ENCODE results near the gene AMHR2. TPM values are rescaled to one million over a fixed set of nuclear protein-coding genes. Genes with fewer than 3 reads are reported as not detected.
A peak's percentile ranks its signal among the peaks of the same experiment; 100 is the strongest.
"Not testable (repeated sequence)": the region's sequence is repeated elsewhere in the genome, so short reads cannot be mapped to it uniquely, and the experiment has no call there.

AMHR2 gene
- not detected for total RNA-seq

GRCh38 chr12:53423597-53423996, at the start of gene AMHR2:
TSS of gene AMHR2 (plus strand) at chr12:53423855. CDS start at chr12:53423935, 80 bp downstream.
- Mint-ChIP-seq H3K4me1 (peaks cover 26% of the 10 kb centered on the region), H3K4me3 (no peak within 1 kb of the TSS), H3K36me3 (no peaks in the 10 kb centered on the region), H3K27ac (no peak within 1 kb of the TSS), H3K9me3 (no peaks in the 10 kb centered on the region), H3K27me3 (no peaks in the 10 kb centered on the region)
- no peak for DNase-seq

GRCh38 chr12:53374277-53374676, 49.4 kb upstream of the AMHR2 start:
- DNase-seq, H3K36me3 Mint-ChIP-seq, H3K27ac Mint-ChIP-seq, H3K4me3 Mint-ChIP-seq, H3K27me3 Mint-ChIP-seq, H3K9me3 Mint-ChIP-seq: not testable (repeated sequence)
- H3K4me1 Mint-ChIP-seq: peaks cover 24% of the 10 kb centered on the region

DNA sequence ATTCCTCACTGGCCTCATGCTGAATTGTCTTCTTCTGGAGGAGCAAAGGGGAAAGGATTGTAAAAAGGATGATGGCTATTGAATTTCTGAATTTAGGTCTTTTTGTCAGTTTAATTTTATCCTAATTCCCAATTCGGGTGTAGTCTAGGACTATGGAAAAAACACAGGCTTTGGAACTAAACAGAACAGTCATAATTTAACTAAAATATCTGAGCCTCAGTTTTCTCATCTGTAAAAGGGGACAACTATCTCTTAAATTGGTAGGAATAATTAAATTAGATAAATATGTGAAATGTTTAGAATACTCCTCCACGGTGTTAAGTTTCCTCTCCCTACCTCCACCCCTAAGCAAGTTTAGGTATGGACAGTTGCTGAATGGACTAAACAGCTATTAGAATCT, 46.9 kb upstream of the AMHR2 start:
- no peaks in the 10 kb centered on the region for H3K27me3 Mint-ChIP-seq
- H3K36me3 Mint-ChIP-seq: peaks cover 7% of the 10 kb centered on the region
- no peak overlapping the region for H3K4me3 Mint-ChIP-seq
- DNase-seq: no peak
- H3K4me1 Mint-ChIP-seq: peaks cover 24% of the 10 kb centered on the region
- no peaks in the 10 kb centered on the region for H3K9me3 Mint-ChIP-seq
- no peak overlapping the region for H3K27ac Mint-ChIP-seq

- Mint-ChIP-seq H3K4me3 (no peak overlapping the region), H3K4me1 (peaks cover 30% of the 10 kb centered on the region), H3K36me3 (peaks cover 20% of the 10 kb centered on the region), H3K27ac (no peak overlapping the region), H3K9me3 (no peaks in the 10 kb centered on the region), H3K27me3 (no peaks in the 10 kb centered on the region)
- no peak for DNase-seq
Observed at GRCh38 chr12:53378222-53378621, 45.4 kb upstream of the AMHR2 start.

- Mint-ChIP-seq H3K27me3 (no peaks in the 10 kb centered on the region), H3K36me3 (peaks cover 27% of the 10 kb centered on the region), H3K27ac (no peak overlapping the region), H3K4me1 (peaks cover 33% of the 10 kb centered on the region), H3K9me3 (no peaks in the 10 kb centered on the region), H3K4me3 (no peak overlapping the region)
- DNase-seq: no peak
Observed at GRCh38 chr12:53378724-53379388, 44.8 kb upstream of the AMHR2 start.

DNA sequence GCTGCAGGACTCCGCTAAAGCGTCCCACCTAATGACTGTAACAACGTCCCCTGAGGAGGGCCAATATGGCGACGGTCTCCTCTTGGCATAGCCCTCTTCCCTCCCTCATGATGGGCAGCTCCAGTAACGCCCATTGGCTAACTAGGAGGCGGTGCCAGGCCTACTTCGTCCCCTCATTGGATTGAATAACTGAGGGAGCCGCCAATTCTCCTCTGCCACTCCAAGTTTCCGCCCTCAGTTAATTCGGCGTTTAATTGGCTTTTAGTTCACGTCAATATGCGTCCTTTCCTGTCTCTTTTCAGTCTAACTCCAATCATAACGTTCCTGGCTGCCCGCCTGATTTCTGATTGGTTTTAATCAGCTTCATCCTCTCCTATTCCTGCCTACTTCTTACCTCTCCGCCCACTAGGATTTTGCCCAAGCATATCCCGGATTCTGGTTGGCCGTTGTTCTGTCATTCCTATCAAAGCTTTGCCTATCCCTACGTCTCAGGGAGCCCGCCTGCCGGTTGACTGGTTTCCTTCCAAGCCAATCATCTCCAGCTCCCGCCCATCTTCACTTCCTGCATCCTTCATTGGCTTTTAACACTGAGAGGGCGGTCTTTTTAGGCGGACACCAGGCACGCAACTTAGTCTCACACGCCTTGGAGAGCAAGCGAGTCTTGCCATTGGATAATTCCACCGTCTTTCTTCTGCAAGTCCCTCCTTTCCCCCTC, 44.1 kb upstream of the AMHR2 start:
- no peak overlapping the region for H3K27ac Mint-ChIP-seq
- H3K4me3 Mint-ChIP-seq: no peak overlapping the region
- peaks cover 36% of the 10 kb centered on the region for H3K4me1 Mint-ChIP-seq

GRCh38 chr12:53380104-53380793, 43.4 kb upstream of the AMHR2 start, which contains the start of gene SP1:
TSS of gene SP1 (plus strand) at chr12:53380176. CDS start at chr12:53380292, 116 bp downstream.
- Mint-ChIP-seq H3K4me1 (peaks cover 38% of the 10 kb centered on the region), H3K4me3 (peak within 1 kb of the TSS; percentile 93), H3K27ac (peak within 1 kb of the TSS; percentile 94), H3K36me3 (peaks cover 35% of the 10 kb centered on the region), H3K27me3 (no peaks in the 10 kb centered on the region), H3K9me3 (no peaks in the 10 kb centered on the region)
- DNase-seq: peak; percentile 94

More for the DNA sequence above, 44.1 kb upstream of the AMHR2 start:
- H3K9me3 Mint-ChIP-seq: no peaks in the 10 kb centered on the region
- peaks cover 33% of the 10 kb centered on the region for H3K36me3 Mint-ChIP-seq
- H3K27me3 Mint-ChIP-seq: no peaks in the 10 kb centered on the region
- peak; percentile 97 for DNase-seq

DNA sequence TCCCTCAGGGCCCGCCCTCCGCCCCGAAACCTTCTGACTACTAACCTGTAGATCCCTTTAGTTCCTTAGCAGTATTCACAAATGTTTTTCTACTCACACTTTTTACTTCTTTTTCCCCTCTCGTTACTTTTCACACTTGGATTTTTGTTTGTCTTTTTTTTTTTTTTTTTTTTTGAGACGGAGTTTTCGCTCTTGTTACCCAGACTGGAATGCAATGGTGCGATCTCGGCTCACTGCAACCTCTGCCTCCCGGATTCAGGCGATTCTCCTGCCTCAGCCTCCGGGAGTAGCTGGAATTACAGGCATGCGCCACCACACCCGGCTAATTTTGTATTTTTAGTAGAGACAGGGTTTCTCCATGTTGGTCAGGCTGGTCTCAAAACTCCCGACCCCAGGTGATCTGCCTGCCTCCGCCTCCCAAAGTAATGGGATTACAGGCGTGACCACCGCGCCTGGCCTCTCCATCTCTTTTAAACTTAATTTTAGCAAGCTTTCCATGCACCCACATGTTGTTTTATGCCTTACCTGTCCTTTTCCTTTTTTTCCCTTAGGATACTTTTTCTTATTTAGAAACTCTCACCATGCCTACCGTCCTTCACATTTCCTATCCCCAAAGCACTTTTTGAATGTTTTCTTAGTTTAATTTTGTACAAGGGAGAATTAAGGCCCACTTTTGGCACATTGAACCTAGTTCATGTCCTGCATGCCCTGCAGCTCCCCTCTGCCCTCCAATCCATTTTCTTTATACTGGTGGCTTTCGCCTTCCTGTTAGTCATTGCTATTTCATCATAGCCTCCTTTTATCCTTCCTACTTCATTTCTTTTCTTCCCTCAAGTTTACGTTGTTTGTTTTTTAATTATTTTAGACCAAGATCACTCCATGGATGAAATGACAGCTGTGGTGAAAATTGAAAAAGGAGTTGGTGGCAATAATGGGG, 42.6 kb upstream of the AMHR2 start:
- DNase-seq: no peak

DNA sequence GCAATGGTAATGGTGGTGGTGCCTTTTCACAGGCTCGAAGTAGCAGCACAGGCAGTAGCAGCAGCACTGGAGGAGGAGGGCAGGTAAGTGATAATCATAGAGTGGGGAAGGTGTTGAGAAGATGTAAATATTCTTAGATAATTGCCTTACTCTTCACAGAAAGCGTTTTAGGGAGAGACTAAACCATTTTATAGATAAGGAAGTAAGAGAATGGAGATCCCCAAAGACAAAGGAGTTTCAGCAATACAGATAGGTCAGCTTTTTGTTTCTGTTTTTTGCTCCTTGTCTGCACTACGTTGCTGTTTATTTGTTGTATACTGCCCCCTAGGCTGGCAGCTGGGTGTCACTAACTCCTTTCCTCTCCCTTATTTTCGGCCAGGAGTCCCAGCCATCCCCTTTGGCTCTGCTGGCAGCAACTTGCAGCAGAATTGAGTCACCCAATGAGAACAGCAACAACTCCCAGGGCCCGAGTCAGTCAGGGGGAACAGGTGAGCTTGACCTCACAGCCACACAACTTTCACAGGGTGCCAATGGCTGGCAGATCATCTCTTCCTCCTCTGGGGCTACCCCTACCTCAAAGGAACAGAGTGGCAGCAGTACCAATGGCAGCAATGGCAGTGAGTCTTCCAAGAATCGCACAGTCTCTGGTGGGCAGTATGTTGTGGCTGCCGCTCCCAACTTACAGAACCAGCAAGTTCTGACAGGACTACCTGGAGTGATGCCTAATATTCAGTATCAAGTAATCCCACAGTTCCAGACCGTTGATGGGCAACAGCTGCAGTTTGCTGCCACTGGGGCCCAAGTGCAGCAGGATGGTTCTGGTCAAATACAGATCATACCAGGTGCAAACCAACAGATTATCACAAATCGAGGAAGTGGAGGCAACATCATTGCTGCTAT, 41.7 kb upstream of the AMHR2 start:
- peaks cover 45% of the 10 kb centered on the region for H3K36me3 Mint-ChIP-seq
- peak overlapping the region; percentile 94 for H3K27ac Mint-ChIP-seq
- DNase-seq: peak; percentile 28
- no peaks in the 10 kb centered on the region for H3K27me3 Mint-ChIP-seq
- H3K4me3 Mint-ChIP-seq: peak overlapping the region; percentile 93
- H3K4me1 Mint-ChIP-seq: peaks cover 46% of the 10 kb centered on the region
- H3K9me3 Mint-ChIP-seq: no peaks in the 10 kb centered on the region

More for the DNA sequence above, 42.6 kb upstream of the AMHR2 start:
- peak overlapping the region; percentile 93 for H3K4me3 Mint-ChIP-seq
- H3K27ac Mint-ChIP-seq: peak overlapping the region; percentile 94
- no peaks in the 10 kb centered on the region for H3K27me3 Mint-ChIP-seq
- H3K36me3 Mint-ChIP-seq: peaks cover 38% of the 10 kb centered on the region
- no peaks in the 10 kb centered on the region for H3K9me3 Mint-ChIP-seq
- peaks cover 40% of the 10 kb centered on the region for H3K4me1 Mint-ChIP-seq

- peak overlapping the region; percentile 49 for H3K27ac Mint-ChIP-seq
- H3K4me3 Mint-ChIP-seq: peak overlapping the region; percentile 93
- DNase-seq: no peak
- H3K4me1 Mint-ChIP-seq: peaks cover 56% of the 10 kb centered on the region
- H3K9me3 Mint-ChIP-seq: no peaks in the 10 kb centered on the region
- no peaks in the 10 kb centered on the region for H3K27me3 Mint-ChIP-seq
- H3K36me3 Mint-ChIP-seq: peaks cover 55% of the 10 kb centered on the region
Observed at GRCh38 chr12:53383258-53383657, 40.4 kb upstream of the AMHR2 start.

- H3K36me3 Mint-ChIP-seq: peaks cover 68% of the 10 kb centered on the region
- DNase-seq, H3K9me3 Mint-ChIP-seq, H3K27me3 Mint-ChIP-seq: not testable (repeated sequence)
- H3K27ac Mint-ChIP-seq: peak overlapping the region; percentile 47
- H3K4me1 Mint-ChIP-seq: peaks cover 70% of the 10 kb centered on the region
- H3K4me3 Mint-ChIP-seq: peak overlapping the region; percentile 62
Observed at GRCh38 chr12:53386381-53386780, 37.3 kb upstream of the AMHR2 start.

DNA sequence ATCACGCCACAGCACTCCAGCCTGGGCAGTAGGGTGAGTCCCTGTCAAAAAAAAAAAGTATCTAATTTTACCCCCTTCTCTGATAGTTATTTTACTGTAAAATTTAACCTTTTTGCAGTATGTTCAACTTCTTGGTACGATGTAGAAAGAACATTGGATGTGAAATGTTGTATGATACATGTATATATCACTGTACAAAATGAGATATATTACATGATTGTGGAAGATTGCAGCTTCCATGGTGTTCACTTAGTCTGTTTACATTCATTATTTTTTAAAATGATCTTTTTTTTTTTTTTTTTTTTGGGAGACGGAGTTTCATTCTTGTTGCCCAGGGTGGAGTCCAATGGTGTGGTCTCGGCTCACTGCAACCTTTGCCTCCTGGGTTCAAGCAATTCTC, 34.7 kb upstream of the AMHR2 start:
- Mint-ChIP-seq H3K4me1 (peaks cover 51% of the 10 kb centered on the region), H3K9me3 (no peaks in the 10 kb centered on the region), H3K27ac (no peak overlapping the region), H3K27me3 (no peaks in the 10 kb centered on the region), H3K4me3 (peak overlapping the region; percentile 18), H3K36me3 (peaks cover 44% of the 10 kb centered on the region)
- no peak for DNase-seq

GRCh38 chr12:53389702-53390101, 34.0 kb upstream of the AMHR2 start:
- H3K27me3 Mint-ChIP-seq: no peaks in the 10 kb centered on the region
- no peak for DNase-seq
- H3K4me3 Mint-ChIP-seq: peak overlapping the region; percentile 40
- H3K36me3 Mint-ChIP-seq: peaks cover 37% of the 10 kb centered on the region
- peak overlapping the region; percentile 8 for H3K27ac Mint-ChIP-seq
- H3K4me1 Mint-ChIP-seq: peaks cover 45% of the 10 kb centered on the region
- no peaks in the 10 kb centered on the region for H3K9me3 Mint-ChIP-seq

DNA sequence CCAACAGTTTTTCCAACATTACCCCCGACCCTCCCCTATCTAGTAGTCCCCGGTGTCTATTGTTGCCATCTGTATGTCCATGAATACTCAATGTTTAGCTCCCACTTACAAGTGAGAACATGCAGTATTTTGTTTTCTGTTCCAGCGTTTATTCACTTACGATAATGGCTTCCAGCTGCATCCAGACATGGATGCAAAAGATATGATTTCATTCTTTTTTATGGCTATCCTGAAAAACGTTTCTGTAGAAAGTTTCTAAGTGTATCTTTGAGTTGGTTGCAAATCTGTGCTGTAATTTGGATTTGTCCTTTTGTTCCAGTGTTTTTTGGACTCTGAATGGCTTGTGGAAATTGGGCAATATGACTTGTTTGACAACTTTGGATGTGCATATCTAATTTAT, 31.9 kb upstream of the AMHR2 start:
- Mint-ChIP-seq H3K9me3 (no peaks in the 10 kb centered on the region), H3K27me3 (no peaks in the 10 kb centered on the region), H3K4me1 (peaks cover 37% of the 10 kb centered on the region), H3K27ac (no peak overlapping the region), H3K4me3 (no peak overlapping the region), H3K36me3 (peaks cover 28% of the 10 kb centered on the region)
- DNase-seq: no peak
